ENCODE results near the gene PRKN.

DNA sequence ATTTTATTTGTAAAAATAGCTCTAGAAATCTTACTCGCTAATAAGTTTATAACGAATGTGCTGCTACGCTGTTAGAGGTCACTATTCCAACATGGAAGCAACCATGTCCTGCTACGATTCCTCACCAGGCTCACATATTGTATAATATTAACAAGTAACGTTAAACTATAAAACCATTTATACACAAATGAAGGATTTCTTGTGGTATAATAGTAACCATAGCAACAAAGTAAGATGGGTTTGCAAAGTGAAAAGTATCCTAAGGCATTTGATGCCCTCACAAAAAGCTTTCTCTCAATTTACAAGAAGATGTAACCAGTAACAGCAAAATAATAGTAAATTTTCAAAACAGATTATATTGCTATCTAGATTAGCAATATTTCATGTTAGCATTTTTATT lies 117.2 kb downstream of the PRKN start:
- TF ChIP-seq, protein P1, sequence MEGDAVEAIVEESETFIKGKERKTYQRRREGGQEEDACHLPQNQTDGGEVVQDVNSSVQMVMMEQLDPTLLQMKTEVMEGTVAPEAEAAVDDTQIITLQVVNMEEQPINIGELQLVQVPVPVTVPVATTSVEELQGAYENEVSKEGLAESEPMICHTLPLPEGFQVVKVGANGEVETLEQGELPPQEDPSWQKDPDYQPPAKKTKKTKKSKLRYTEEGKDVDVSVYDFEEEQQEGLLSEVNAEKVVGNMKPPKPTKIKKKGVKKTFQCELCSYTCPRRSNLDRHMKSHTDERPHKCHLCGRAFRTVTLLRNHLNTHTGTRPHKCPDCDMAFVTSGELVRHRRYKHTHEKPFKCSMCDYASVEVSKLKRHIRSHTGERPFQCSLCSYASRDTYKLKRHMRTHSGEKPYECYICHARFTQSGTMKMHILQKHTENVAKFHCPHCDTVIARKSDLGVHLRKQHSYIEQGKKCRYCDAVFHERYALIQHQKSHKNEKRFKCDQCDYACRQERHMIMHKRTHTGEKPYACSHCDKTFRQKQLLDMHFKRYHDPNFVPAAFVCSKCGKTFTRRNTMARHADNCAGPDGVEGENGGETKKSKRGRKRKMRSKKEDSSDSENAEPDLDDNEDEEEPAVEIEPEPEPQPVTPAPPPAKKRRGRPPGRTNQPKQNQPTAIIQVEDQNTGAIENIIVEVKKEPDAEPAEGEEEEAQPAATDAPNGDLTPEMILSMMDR (IDR thresholded peaks at IDR 0.05; ENCODE audit: low read depth, low read length): no peak
- no peak for TF ChIP-seq POLR2A (IDR thresholded peaks at IDR 0.05; ENCODE audit: extremely low read depth, insufficient read length)
- TF ChIP-seq, protein P2, sequence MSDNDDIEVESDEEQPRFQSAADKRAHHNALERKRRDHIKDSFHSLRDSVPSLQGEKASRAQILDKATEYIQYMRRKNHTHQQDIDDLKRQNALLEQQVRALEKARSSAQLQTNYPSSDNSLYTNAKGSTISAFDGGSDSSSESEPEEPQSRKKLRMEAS (IDR thresholded peaks at IDR 0.05; ENCODE audit: low read depth, low read length): no peak
